GM10266 (cell line): ENCODE measurements around the gene FNDC1.

Experiments used
- DNase-seq: peaks from one replicate; pipeline ENCODE4 v3.0.0; 2012; ENCODE audit errors: extremely low spot score
- TF ChIP-seq, protein P1 (sequence below): IDR thresholded peaks from 2 replicates; pipeline ENCODE4 v1.5.1; 2012; ENCODE audit warnings: mild to moderate bottlenecking, low read depth; ENCODE audit not compliant: control insufficient read depth, insufficient read depth; ENCODE audit errors: missing control alignments

FNDC1 gene

DNA sequence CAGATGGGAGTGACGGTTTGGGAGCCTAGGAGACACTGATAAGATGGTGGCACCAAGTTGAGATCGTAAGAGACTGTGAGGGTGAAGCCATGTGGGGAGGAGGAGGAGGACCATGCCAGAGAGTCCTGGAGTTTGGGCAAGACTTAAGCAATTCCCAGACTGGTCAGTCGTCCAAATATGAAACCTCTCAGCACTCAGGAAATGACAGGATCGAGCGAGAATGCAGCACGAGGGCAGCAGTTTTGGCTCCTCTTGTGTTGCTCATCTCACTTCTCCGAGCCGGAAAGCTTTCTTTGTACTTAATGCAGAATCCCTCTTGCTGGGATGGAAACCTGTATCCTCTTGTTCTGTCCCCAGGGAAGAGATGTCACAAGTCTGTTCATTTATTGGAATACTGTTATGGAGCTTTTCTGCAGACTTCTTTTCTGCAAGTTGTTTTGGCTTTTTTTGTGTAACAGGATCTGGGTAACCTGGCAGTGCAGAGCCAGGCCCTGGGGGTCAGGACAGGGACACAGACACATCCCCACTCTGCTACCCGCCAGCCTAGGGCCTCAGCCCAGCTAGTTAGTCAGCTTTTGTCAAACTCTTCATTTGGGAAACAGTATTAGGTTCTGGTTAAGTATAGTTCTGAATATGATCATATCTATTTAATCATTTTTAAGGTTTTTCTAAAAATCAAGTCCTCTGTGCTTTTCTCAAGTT is 34.3 kb downstream of the FNDC1 start:
- TF ChIP-seq, protein P1, sequence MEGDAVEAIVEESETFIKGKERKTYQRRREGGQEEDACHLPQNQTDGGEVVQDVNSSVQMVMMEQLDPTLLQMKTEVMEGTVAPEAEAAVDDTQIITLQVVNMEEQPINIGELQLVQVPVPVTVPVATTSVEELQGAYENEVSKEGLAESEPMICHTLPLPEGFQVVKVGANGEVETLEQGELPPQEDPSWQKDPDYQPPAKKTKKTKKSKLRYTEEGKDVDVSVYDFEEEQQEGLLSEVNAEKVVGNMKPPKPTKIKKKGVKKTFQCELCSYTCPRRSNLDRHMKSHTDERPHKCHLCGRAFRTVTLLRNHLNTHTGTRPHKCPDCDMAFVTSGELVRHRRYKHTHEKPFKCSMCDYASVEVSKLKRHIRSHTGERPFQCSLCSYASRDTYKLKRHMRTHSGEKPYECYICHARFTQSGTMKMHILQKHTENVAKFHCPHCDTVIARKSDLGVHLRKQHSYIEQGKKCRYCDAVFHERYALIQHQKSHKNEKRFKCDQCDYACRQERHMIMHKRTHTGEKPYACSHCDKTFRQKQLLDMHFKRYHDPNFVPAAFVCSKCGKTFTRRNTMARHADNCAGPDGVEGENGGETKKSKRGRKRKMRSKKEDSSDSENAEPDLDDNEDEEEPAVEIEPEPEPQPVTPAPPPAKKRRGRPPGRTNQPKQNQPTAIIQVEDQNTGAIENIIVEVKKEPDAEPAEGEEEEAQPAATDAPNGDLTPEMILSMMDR = no peak
- DNase-seq = no peak

DNA sequence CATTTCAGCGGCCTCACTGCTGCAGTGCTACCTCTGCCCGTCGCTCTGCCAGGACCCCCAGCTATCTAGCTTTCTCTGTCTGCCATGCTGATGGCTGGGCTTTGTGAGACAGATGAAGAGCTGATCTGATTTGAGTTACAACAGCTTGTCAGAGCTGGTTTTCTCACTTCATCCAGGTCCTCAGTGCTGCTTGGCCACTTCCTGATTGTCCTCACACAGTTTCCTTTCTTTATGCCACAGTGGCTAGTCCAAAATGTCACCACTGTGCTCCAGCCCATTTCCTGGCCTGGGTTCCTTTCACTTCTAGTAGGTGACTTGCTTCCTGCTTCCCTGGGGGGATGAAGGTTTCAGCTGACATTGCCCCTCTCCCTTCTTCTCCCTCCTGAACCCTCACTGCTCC is 35.4 kb downstream of the FNDC1 start:
- DNase-seq = no peak
- TF ChIP-seq, protein P1 = no peak

DNA sequence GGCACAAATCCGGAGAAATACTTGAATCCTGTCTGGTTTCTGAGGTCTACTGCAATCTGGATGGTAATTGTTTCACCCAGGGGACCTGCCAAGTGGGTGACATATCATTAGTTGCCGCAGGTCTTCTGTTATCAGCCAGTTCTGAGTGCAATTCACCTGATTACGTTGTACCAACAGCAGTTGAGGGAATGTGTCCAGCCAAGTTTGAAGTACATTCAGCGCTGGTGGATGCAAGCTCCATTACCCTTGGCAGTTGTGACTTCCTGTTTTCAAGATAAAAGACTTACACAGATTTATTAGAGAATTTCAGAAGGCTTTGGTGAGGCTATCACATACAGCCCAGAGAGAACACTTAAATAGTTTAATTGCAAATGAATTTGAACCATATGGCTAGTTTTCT is 42.8 kb downstream of the FNDC1 start:
- no peak for DNase-seq

DNA sequence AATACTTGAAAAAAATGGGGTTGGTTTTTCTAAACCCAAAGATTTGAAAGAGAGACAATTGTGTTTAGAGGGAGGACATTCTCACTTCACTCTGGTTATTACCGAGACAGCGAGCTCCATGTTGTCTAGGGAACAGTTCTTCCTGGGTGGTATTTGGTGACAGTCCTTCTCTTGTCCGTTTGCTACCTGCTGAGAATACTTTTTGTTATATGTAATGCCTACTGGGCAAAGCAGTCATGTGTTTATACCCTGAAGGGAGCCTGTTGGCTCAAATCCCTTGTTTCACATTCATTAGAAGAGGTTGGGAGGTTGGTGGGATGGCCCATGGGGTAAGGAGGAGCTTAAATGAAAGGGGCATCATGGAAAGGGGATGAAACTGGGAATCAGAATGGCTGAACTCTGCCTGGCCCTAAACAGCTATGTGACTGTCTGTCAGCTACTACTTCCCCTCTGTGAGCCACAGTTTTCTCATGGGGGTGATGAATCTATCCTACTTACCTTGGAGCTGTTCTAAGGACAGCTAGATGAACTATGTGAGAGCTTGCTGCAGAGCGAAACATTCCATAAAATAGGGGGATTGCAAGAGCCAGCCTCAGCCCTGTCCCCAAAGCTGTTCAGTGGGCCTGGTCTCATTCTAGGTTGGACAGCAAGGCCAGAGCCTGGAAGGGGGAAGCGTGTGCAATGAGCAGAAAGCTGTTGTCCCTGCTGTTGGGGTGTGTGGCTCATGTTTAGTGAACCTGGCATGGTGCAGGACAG is 43.5 kb downstream of the FNDC1 start:
- DNase-seq = no peak
- TF ChIP-seq, protein P1 = no peak

More for the DNA sequence above, 42.8 kb downstream of the FNDC1 start:
- TF ChIP-seq, protein P1 = no peak

DNA sequence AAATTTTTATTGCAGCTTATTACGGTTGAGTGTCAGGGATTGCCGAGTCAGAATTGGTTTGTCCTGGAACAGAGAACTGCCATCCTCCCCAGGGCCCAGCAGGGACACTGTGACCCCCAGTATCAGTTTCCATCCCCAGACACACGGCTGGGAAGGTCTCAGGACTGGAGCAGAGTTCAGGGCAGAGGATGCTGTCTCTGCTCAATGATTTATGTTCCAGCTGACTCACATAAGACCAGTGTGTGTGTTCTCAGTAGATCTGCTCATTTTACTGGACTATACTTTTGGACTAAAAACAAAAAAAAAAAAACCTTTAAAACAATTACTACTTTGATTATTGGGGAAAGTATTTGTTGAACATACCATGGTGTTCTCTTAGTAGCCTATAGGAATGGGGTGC is 44.2 kb downstream of the FNDC1 start:
- DNase-seq = no peak
- TF ChIP-seq, protein P1 = no peak

DNA sequence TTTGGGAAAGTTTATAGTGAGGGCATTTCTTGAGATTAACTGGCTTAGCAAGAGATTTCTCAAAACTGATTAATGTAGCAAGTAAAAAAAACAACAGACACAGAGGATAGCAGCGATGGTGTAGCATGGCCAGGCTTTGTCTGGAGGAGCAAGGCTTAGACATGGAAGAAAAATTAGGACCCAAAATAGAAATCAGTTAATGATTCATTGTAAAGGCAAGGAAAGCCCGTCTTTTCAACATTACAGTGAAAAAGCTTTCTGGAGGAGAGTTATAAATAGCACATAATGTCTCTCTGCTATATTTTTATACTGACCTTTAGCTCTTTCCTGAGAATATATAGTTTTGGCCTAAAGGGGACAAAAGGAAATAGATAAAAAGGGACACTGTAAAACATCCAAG is 45.1 kb downstream of the FNDC1 start:
- no peak for DNase-seq
- TF ChIP-seq, protein P1 = no peak
